GM12878 (cell line): Measurements from ENCODE around the gene CNTN4. TPM values are rescaled to one million over a fixed set of nuclear protein-coding genes. Genes with fewer than 3 reads are reported as not detected.

Source experiments
- ATAC-seq: fragments of 200-7000 bp; cut with Tn5 transposase; 3 replicates; pipeline ENCODE4 v1.9.1; 2020; ENCODE audit warnings: mild to moderate bottlenecking, moderate library complexity
- BruUV-seq: library from RNA; stranded (reverse); fragments of 400-500 nt; replicated peaks from 2 replicates; lab custom pipeline; 2021; lab: Mats Ljungman, UMichigan
- CTCF ChIA-PET: fragments of 300-600 bp; sonication (Branson Sonifier 250); formaldehyde crosslinking; extraction: SDS; loops from one replicate; lab custom pipeline; 2021; ENCODE audit warnings: inconsistent platforms; lab: Yijun Ruan, JAX
- POLR2A ChIA-PET: fragments of 350-600 bp; formaldehyde crosslinking; extraction: SDS; loops from one replicate; lab custom pipeline; 2021; ENCODE audit warnings: inconsistent platforms; lab: Charles Lee
- RAD21 ChIA-PET: fragments of 300-600 bp; sonication (Branson Sonifier 250); formaldehyde crosslinking; loops from one replicate; lab custom pipeline; 2023; ENCODE audit warnings: antibody characterized with exemption; ENCODE audit not compliant: unreplicated experiment; lab: Charles Lee
- SMC1A ChIA-PET: fragments of 300-600 bp; sonication (Branson Sonifier 250); formaldehyde crosslinking; loops from one replicate; lab custom pipeline; 2023; ENCODE audit not compliant: unreplicated experiment, uncharacterized antibody; lab: Charles Lee
- DNase-seq: peaks from one replicate; pipeline ENCODE4 v3.0.0-alpha.2; 2011; ENCODE audit warnings: low read depth, low spot score
- FAIRE-seq: peaks from 3 replicates; lab custom pipeline; 2011; peaks lifted over from hg19 to GRCh38; lab: Jason Lieb, UNC
- H2AFZ ChIP-seq: 2 replicates; pipeline ENCODE4 v1.6.0; 2011; ENCODE audit warnings: low read depth, low read length, control low read depth; ENCODE audit not compliant: control insufficient read depth
- H3K27ac ChIP-seq: 2 replicates; pipeline ENCODE4 v1.5.1; 2011; ENCODE audit warnings: control low read depth; ENCODE audit not compliant: control insufficient read depth, insufficient read depth
- H3K27me3 ChIP-seq, 2 experiments: replicated peaks in 1 of 2; 2 replicates each; pipeline versions ENCODE4 v1.6.0 to v1.6.1; 2011; ENCODE audit warnings: low read length in 1 of 2; ENCODE audit not compliant: control insufficient read depth in 2 of 2, insufficient read depth in 2 of 2
- H3K36me3 ChIP-seq, 2 experiments: 2 replicates each; pipeline ENCODE4 v1.5.1; 2011; ENCODE audit warnings: low read length in 1 of 2; ENCODE audit not compliant: control insufficient read depth in 2 of 2, insufficient read depth in 2 of 2
- H3K4me1 ChIP-seq: 2 replicates; pipeline ENCODE4 v1.6.1; 2011; ENCODE audit warnings: mild to moderate bottlenecking, low read length, moderate library complexity, mixed read lengths; ENCODE audit not compliant: control insufficient read depth, insufficient read depth
- H3K4me2 ChIP-seq: 2 replicates; pipeline ENCODE4 v1.6.0; 2011; ENCODE audit warnings: control low read depth; ENCODE audit not compliant: control insufficient read depth, insufficient read depth
- H3K4me3 ChIP-seq: fragments of 200-600 bp; sonication (generic); 2 replicates; pipeline ENCODE4 v1.5.1; 2016
- H3K79me2 ChIP-seq: 2 replicates; pipeline ENCODE4 v1.6.0; 2011; ENCODE audit warnings: low read length; ENCODE audit not compliant: control insufficient read depth, insufficient read depth
- H3K9ac ChIP-seq: 2 replicates; pipeline ENCODE4 v1.8.0; 2011; ENCODE audit warnings: low read length, control low read depth, mixed read lengths; ENCODE audit not compliant: control insufficient read depth, insufficient read depth
- H3K9me3 ChIP-seq: replicated peaks from 3 replicates; pipeline ENCODE4 v1.5.1; 2011; ENCODE audit warnings: mild to moderate bottlenecking, low read length; ENCODE audit not compliant: control insufficient read depth, insufficient read depth
- H4K20me1 ChIP-seq: 2 replicates; pipeline ENCODE4 v1.6.0; 2011; ENCODE audit not compliant: control insufficient read depth, insufficient read depth
- ATF7 ChIP-seq: fragments of 450-650 bp; IDR thresholded peaks from 2 replicates; pipeline ENCODE4 v1.6.1; 2016; ENCODE audit warnings: low read depth, mild to moderate bottlenecking
- BACH1 ChIP-seq: fragments of 450-650 bp; IDR thresholded peaks from 2 replicates; pipeline ENCODE4 v1.6.1; 2017; ENCODE audit warnings: mild to moderate bottlenecking, borderline replicate concordance
- BMI1 ChIP-seq: fragments of 450-650 bp; IDR thresholded peaks from 2 replicates; pipeline ENCODE4 v1.6.1; 2016; ENCODE audit warnings: mild to moderate bottlenecking, moderate library complexity, borderline replicate concordance
- EP300 ChIP-seq, 2 experiments: fragments of 150-350 bp in 1 of 2; IDR thresholded peaks; 2 replicates each; pipeline ENCODE4 v1.6.1; 2011 to 2012; ENCODE audit warnings: low read depth in 2 of 2, low read length in 2 of 2, borderline replicate concordance in 1 of 2, improper control_type of control experiment in 1 of 2, inconsistent platforms in 1 of 2; ENCODE audit not compliant: control insufficient read depth in 1 of 2
- HCFC1 ChIP-seq: fragments of 150-350 bp; IDR thresholded peaks from 2 replicates; pipeline ENCODE4 v1.6.1; 2014; ENCODE audit warnings: low read length
- MYB ChIP-seq: fragments of 150-350 bp; IDR thresholded peaks from 2 replicates; pipeline ENCODE4 v1.6.1; 2014; ENCODE audit warnings: mild to moderate bottlenecking, low read depth, low read length, borderline replicate concordance
- MYC ChIP-seq: IDR thresholded peaks from 2 replicates; pipeline ENCODE4 v1.6.1; 2011; ENCODE audit warnings: mild to moderate bottlenecking, low read length, moderate library complexity, inconsistent platforms; ENCODE audit not compliant: insufficient read depth, insufficient replicate concordance, insufficient read length, severe bottlenecking
- NBN ChIP-seq: fragments of 450-650 bp; IDR thresholded peaks from 2 replicates; pipeline ENCODE4 v1.6.1; 2016
- NR2C2 ChIP-seq: IDR thresholded peaks from 2 replicates; pipeline ENCODE4 v1.6.1; 2011; ENCODE audit warnings: borderline replicate concordance, low read depth; ENCODE audit not compliant: control insufficient read depth, insufficient read length
- PAX5 ChIP-seq: IDR thresholded peaks from 2 replicates; pipeline ENCODE4 v1.6.1; 2011; ENCODE audit warnings: low read depth, low read length, borderline replicate concordance
- PML ChIP-seq: IDR thresholded peaks from 2 replicates; pipeline ENCODE4 v1.6.1; 2012; ENCODE audit warnings: low read length, inconsistent platforms
- POLR2A ChIP-seq: IDR thresholded peaks from 2 replicates; pipeline ENCODE4 v1.6.1; 2011; ENCODE audit warnings: low read depth, mild to moderate bottlenecking, low read length
- SMARCA5 ChIP-seq: fragments of 450-650 bp; IDR thresholded peaks from 2 replicates; pipeline ENCODE4 v1.6.1; 2017; ENCODE audit warnings: mild to moderate bottlenecking
- TCF7 ChIP-seq: IDR thresholded peaks from 2 replicates; pipeline ENCODE4 v1.6.1; 2014; ENCODE audit warnings: antibody characterized with exemption, borderline replicate concordance
- ZSCAN29 ChIP-seq: fragments of 450-650 bp; IDR thresholded peaks from 2 replicates; pipeline ENCODE4 v1.6.1; 2017; ENCODE audit warnings: mild to moderate bottlenecking, moderate library complexity
- WGBS: methylation state at CpG from one replicate; pipeline ENCODE4 v1.1.6; 2016; ENCODE audit warnings: low lambda C conversion rate; ENCODE audit not compliant: insufficient replicate concordance, insufficient coverage; ENCODE audit errors: missing lambda C conversion rate; 5-methylcytosine and 5-hydroxymethylcytosine counted together
- in situ Hi-C: fragments of 300-500 bp; cut with MboI; formaldehyde crosslinking; loops from 9 replicates; pipeline ENCODE4 v1.14.3; 2018; ENCODE audit warnings: mixed read lengths
- intact Hi-C: fragments of 100-400 bp; cut with micrococcal nuclease; formaldehyde crosslinking; loops from one replicate; pipeline ENCODE4 v1.14.2; 2022; ENCODE audit not compliant: unreplicated experiment
- polyA plus RNA-seq, 11 experiments: library from polyadenylated mRNA; depleted of rRNA in 4 of 11; unstranded in 6 of 11; stranded (reverse) in 5 of 11; fragments of >200 nt; fragmentation: Nextera tagmentation in 4 of 11; fragmentation: Illumina TruSeq in 1 of 11; extraction: Ambion mirVana in 4 of 11; extraction: Trizol in 1 of 11; gene quantifications; 1 replicate in 1 of 11; 2 replicates in 10 of 11; pipeline versions ENCODE4 v1.2.1 to v1.2.3, GENCODE V29; 2011 to 2016; ENCODE audit warnings: inconsistent platforms in 2 of 11, missing spikeins in 2 of 11, low read depth in 1 of 11
- total RNA-seq, 4 experiments: library from RNA; depleted of rRNA in 3 of 4; stranded (reverse); fragments of >200 nt in 3 of 4; fragmentation: Illumina TruSeq in 1 of 4; extraction: Trizol in 1 of 4; gene quantifications; 2 replicates each; pipeline versions ENCODE4 v1.2.1 to v1.2.3, GENCODE V29; 2013 to 2021
- TF ChIP-seq, protein P1 (sequence below): fragments of 450-650 bp; formaldehyde crosslinking; IDR thresholded peaks from 2 replicates; pipeline ENCODE4 v1.4.0; 2020; ENCODE audit warnings: mild to moderate bottlenecking, moderate library complexity

Gene CNTN4
- total and polyA plus RNA-seq, 10 of the 15 experiments (the other 5 are each of a cell fraction or from before 2014, with no cell fraction given): 0.05 to 0.43 (median 0.15) TPM; not detected in 1

DNA sequence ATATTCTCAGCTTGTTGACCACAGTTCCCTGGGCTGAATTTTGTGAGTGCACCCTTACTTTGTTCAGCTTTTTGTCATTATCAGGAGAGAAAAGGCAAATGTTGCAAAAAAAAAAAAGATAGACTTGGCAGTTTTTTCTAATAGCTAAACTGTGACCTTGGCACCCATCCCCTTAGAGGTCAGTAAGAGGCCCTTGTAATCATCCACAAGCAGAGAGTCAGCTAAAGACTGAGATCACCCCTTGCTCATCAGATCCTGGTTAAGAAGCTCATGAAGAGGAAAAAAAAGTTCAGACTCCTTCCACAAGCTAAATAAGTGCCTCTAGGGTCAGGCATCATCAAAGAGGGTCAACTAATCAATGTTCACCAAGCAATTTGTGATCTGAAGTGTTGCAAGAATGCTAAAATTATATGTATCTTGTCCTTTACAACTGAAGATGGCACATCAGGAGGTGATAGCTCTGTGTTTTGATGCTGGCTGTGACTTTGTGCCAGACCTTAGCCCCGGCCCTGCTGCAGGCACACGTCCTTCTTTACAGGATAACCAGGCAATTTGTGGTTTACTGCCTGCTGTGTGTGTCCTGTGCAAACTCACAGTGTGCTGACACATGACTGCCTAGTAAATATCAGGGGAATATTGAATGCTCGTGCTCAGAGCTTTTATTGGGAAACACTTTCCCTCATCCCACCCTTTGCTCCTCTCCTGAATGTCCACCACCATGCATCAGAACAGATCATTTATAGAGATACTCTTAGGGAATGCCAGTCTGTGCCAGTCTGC, 748.6 kb downstream of the CNTN4 start:
- Histone ChIP-seq H3K79me2 (no peaks in the 10 kb centered on the region), H3K27ac (no peak overlapping the region)
- ChIA-PET CTCF (no interaction called here), POLR2A (no interaction called here)
- no peak for TF ChIP-seq ZSCAN29
- TF ChIP-seq HCFC1: no peak
- TF ChIP-seq, protein P1, sequence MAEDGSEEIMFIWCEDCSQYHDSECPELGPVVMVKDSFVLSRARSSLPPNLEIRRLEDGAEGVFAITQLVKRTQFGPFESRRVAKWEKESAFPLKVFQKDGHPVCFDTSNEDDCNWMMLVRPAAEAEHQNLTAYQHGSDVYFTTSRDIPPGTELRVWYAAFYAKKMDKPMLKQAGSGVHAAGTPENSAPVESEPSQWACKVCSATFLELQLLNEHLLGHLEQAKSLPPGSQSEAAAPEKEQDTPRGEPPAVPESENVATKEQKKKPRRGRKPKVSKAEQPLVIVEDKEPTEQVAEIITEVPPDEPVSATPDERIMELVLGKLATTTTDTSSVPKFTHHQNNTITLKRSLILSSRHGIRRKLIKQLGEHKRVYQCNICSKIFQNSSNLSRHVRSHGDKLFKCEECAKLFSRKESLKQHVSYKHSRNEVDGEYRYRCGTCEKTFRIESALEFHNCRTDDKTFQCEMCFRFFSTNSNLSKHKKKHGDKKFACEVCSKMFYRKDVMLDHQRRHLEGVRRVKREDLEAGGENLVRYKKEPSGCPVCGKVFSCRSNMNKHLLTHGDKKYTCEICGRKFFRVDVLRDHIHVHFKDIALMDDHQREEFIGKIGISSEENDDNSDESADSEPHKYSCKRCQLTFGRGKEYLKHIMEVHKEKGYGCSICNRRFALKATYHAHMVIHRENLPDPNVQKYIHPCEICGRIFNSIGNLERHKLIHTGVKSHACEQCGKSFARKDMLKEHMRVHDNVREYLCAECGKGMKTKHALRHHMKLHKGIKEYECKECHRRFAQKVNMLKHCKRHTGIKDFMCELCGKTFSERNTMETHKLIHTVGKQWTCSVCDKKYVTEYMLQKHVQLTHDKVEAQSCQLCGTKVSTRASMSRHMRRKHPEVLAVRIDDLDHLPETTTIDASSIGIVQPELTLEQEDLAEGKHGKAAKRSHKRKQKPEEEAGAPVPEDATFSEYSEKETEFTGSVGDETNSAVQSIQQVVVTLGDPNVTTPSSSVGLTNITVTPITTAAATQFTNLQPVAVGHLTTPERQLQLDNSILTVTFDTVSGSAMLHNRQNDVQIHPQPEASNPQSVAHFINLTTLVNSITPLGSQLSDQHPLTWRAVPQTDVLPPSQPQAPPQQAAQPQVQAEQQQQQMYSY: no peak
- no peak for TF ChIP-seq PAX5
- no peak for TF ChIP-seq MYC
- TF ChIP-seq BACH1: no peak
- TF ChIP-seq POLR2A: no peak
- no peak for TF ChIP-seq SMARCA5
- TF ChIP-seq MYB: no peak
- TF ChIP-seq EP300 (IDR thresholded peaks at IDR 0.05; ENCODE audit: borderline replicate concordance in 1 of 2, control insufficient read depth in 1 of 2, low read depth in 2 of 2, low read length in 2 of 2): no peak
- no peak for TF ChIP-seq PML
- TF ChIP-seq TCF7: no peak
- no peak for TF ChIP-seq NR2C2
- TF ChIP-seq BMI1: no peak
- no peak for TF ChIP-seq ATF7
- no peak for TF ChIP-seq NBN
- TF ChIP-seq, all 136 proteins: peak for 0
- no peak overlapping the region for H3K4me3 ChIP-seq
- no peaks in the 10 kb centered on the region for H4K20me1 ChIP-seq
- no TSS peak for BruUV-seq
- intact Hi-C loops (no loop called here), in situ Hi-C loops (no loop called here)
- H3K4me2 ChIP-seq: no peak overlapping the region
- H3K27me3 ChIP-seq: no peaks in the 10 kb centered on the region; a peak in 1 of 4 replicates
- WGBS: 11% methylated on average over 3 of the region's 3 CpGs
- no peaks in the 10 kb centered on the region for H3K4me1 ChIP-seq
- peaks cover 2% of the 10 kb centered on the region; the same call in 1 of the 3 replicates for H3K9me3 ChIP-seq
- H3K36me3 ChIP-seq: no peaks in the 10 kb centered on the region
- no peak overlapping the region for H2AFZ ChIP-seq
- FAIRE-seq (no peak), DNase-seq (no peak), ATAC-seq (no peak)
- no peak overlapping the region for H3K9ac ChIP-seq
- RAD21 ChIA-PET: interaction anchor here (0.5 kb wide), 1 partner anchor 220 kb away, joined by 4 read pairs; no protein-coding TSS in a partner anchor
- SMC1A ChIA-PET: no interaction called here
